SK-N-SH (cell line): ENCODE results near the gene ARL5C. TPM values are rescaled to one million over a fixed set of nuclear protein-coding genes. Genes with fewer than 3 reads are reported as not detected.
A peak's percentile ranks its signal among the peaks of the same experiment; 100 is the strongest.

Experiments
- CTCF ChIA-PET: fragments of 300-600, 350-600 bp; formaldehyde crosslinking; extraction: SDS; loops from one replicate; lab custom pipeline; 2021; lab: Yijun Ruan, JAX
- POLR2A ChIA-PET: fragments of 350-600 bp; sonication (Branson Sonifier 250); formaldehyde crosslinking; extraction: SDS; loops from one replicate; lab custom pipeline; 2020; ENCODE audit warnings: antibody characterized with exemption, inconsistent platforms; lab: Yijun Ruan, JAX
- DNase-seq: peaks from one replicate; pipeline ENCODE4 v3.0.0; 2012
- H2AFZ ChIP-seq: fragments of 200-600 bp; sonication (generic); 2 replicates; pipeline ENCODE4 v1.8.1; 2016; ENCODE audit warnings: antibody characterized with exemption, mild to moderate bottlenecking, low read depth
- H3F3A ChIP-seq: fragments of 200-600 bp; sonication (generic); replicated peaks from 2 replicates; pipeline ENCODE3; 2016; ENCODE audit warnings: antibody characterized with exemption, mild to moderate bottlenecking; ENCODE audit not compliant: insufficient read depth
- H3K27ac ChIP-seq, 2 experiments: fragments of 200-500 bp in 1 of 2; fragments of 200-600 bp in 1 of 2; sonication (Bioruptor generic) in 1 of 2; sonication (generic), shearing (Covaris generic) in 1 of 2; 2 replicates each; pipeline versions ENCODE4 v1.5.1 to v1.6.1; 2014 to 2016; ENCODE audit warnings: low read depth in 2 of 2, inconsistent platforms in 1 of 2, low read length in 1 of 2, mild to moderate bottlenecking in 1 of 2, mixed read lengths in 1 of 2
- H3K27me3 ChIP-seq: fragments of 200-600 bp; sonication (generic), shearing (Covaris generic); 2 replicates; pipeline ENCODE4 v1.6.1; 2016; ENCODE audit warnings: mixed run types; ENCODE audit not compliant: insufficient read depth
- H3K36me3 ChIP-seq, 2 experiments: fragments of 200-500 bp in 1 of 2; fragments of 200-600 bp in 1 of 2; sonication (Bioruptor generic) in 1 of 2; sonication (generic) in 1 of 2; replicated peaks in 1 of 2; 2 replicates each; pipeline versions ENCODE3 to v1.5.1; 2014 to 2016; ENCODE audit warnings: low read length in 1 of 2, mild to moderate bottlenecking in 1 of 2; ENCODE audit not compliant: insufficient read depth in 2 of 2, control insufficient read depth in 1 of 2
- H3K4me1 ChIP-seq, 2 experiments: fragments of 200-500 bp in 1 of 2; fragments of 200-600 bp in 1 of 2; sonication (Bioruptor generic) in 1 of 2; sonication (generic), shearing (Covaris generic) in 1 of 2; 2 replicates each; pipeline versions ENCODE4 v1.5.1 to v1.6.1; 2014 to 2016; ENCODE audit warnings: low read depth in 1 of 2, low read length in 1 of 2, mixed run types in 1 of 2; ENCODE audit not compliant: insufficient read depth in 2 of 2, control insufficient read depth in 1 of 2
- H3K4me2 ChIP-seq: fragments of 200-600 bp; sonication (generic), shearing (Covaris generic); 2 replicates; pipeline ENCODE4 v1.6.1; 2017; ENCODE audit warnings: mixed run types
- H3K4me3 ChIP-seq, 2 experiments: fragments of 200-500 bp in 1 of 2; fragments of 200-600 bp in 1 of 2; sonication (Bioruptor generic) in 1 of 2; sonication (generic), shearing (Covaris generic) in 1 of 2; 2 replicates each; pipeline versions ENCODE4 v1.5.1 to v1.8.1; 2014 to 2016; ENCODE audit warnings: low read depth in 2 of 2, inconsistent platforms in 1 of 2, low read length in 1 of 2, mild to moderate bottlenecking in 1 of 2, mixed read lengths in 1 of 2, moderate library complexity in 1 of 2
- H3K79me2 ChIP-seq: fragments of 200-600 bp; sonication (generic); 2 replicates; pipeline ENCODE4 v1.8.1; 2017; ENCODE audit warnings: mild to moderate bottlenecking; ENCODE audit not compliant: insufficient read depth
- H3K9ac ChIP-seq: fragments of 200-600 bp; sonication (generic); 2 replicates; pipeline ENCODE4 v1.6.1; 2017; ENCODE audit warnings: mixed run types
- H3K9me2 ChIP-seq: fragments of 200-600 bp; sonication (generic); 2 replicates; pipeline ENCODE4 v1.6.1; 2017; ENCODE audit warnings: mixed run types
- H3K9me3 ChIP-seq: fragments of 200-600 bp; sonication (generic); 2 replicates; pipeline ENCODE4 v1.6.1; 2017; ENCODE audit warnings: mixed run types, mild to moderate bottlenecking, moderate library complexity
- H4K20me1 ChIP-seq: fragments of 200-600 bp; sonication (generic); 2 replicates; pipeline ENCODE4 v1.6.1; 2017; ENCODE audit warnings: mild to moderate bottlenecking, mixed run types; ENCODE audit not compliant: insufficient read depth
- CHD2 ChIP-seq: fragments of 150-350 bp; IDR thresholded peaks from 2 replicates; pipeline ENCODE4 v1.6.1; 2018; ENCODE audit warnings: low read length; ENCODE audit not compliant: partially characterized antibody
- EP300 ChIP-seq, 2 experiments: IDR thresholded peaks; 2 replicates each; pipeline versions ENCODE4 v1.4.0 to v1.6.1; 2012; ENCODE audit warnings: borderline replicate concordance in 1 of 2, low read depth in 1 of 2, low read length in 1 of 2
- EZH2phosphoT487 ChIP-seq: fragments of 200-600 bp; sonication (generic); IDR thresholded peaks from 2 replicates; pipeline ENCODE4 v1.6.1; 2017; ENCODE audit warnings: low read depth, mixed run types, mild to moderate bottlenecking, antibody characterized with exemption, moderate library complexity, borderline replicate concordance
- MXI1 ChIP-seq: IDR thresholded peaks from 2 replicates; pipeline ENCODE4 v1.6.1; 2012; ENCODE audit warnings: mild to moderate bottlenecking, low read depth, low read length, improper control_type of control experiment
- WGBS: methylation state at CpG from one replicate; pipeline ENCODE4 v1.1.6; 2017; ENCODE audit warnings: low lambda C conversion rate; 5-methylcytosine and 5-hydroxymethylcytosine counted together
- polyA plus RNA-seq, 3 experiments: library from polyadenylated mRNA; depleted of rRNA; stranded (reverse); fragments of >200 nt; gene quantifications; 2 replicates each; pipeline ENCODE4 v1.2.3, GENCODE V29; 2012
- TF ChIP-seq, protein P1 (sequence below): fragments of 150-350 bp; IDR thresholded peaks from 2 replicates; pipeline ENCODE4 v1.6.1; 2017; ENCODE audit warnings: antibody characterized with exemption, low read length, low read depth, borderline replicate concordance
- TF ChIP-seq, protein P2 (sequence below): IDR thresholded peaks from 2 replicates; pipeline ENCODE4 v1.4.0; 2012; ENCODE audit warnings: low read depth
- TF ChIP-seq, protein P3 (sequence below): IDR thresholded peaks from 2 replicates; pipeline ENCODE4 v1.4.0; 2012; ENCODE audit warnings: low read depth, borderline replicate concordance

ARL5C gene, protein sequence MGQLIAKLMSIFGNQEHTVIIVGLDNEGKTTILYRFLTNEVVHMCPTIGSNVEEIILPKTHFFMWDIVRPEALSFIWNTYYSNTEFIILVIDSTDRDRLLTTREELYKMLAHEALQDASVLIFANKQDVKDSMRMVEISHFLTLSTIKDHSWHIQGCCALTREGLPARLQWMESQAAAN
- not detected in 2 replicates for polyA plus RNA-seq (2012; rRNA removed)
- not detected in 2 replicates for polyA plus RNA-seq (2012; cell fraction: cytosol; rRNA removed)
- 0.05 TPM in 1 of 2 replicates, not detected in the other for polyA plus RNA-seq (2012; cell fraction: nucleus; rRNA removed)

DNA sequence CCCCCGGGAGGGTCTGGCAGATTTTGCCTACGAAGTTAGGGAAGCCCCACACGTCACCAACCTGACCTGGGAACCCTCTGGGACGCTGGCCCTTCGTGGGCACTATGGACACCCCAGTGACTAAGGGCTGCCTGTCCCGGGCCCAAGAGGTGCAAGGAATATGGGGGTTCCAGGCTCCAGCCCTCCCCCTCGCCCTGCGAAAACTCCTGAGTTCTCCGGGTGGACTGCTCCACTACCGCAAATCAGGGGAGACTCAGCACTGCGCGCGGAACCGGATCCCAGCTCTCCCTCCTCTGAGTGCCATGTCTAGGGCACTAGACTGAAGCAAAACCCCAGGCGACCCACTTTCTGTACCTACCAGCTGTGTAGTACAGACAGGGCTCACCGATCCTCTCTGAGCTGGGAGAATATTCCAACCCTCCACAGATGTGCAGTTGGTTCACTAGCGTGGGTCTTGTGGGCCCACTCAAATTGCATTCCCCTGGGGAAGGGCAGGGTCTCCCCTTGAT is at the start of gene ARL5C:
Gene ARL5C (minus strand): TSS at position 321 of the 509 bp plus-strand sequence. CDS start 401 bp downstream, outside the sequence.
- peaks cover 5% of the 10 kb centered on the region for H3F3A ChIP-seq
- ChIA-PET CTCF (interaction anchor here (0.9 to 5.7 kb wide), 9 partner anchors 9 to 188 kb away, joined by 3 to 108 read pairs (median 4); no protein-coding TSS in a partner anchor), POLR2A (interaction anchor here (1.1 to 1.9 kb wide), 4 partner anchors 9 to 108 kb away, joined by 3 to 6 read pairs (median 4); partner anchors contain the start of gene RPL19)
- H3K27ac ChIP-seq = no peak within 1 kb of the TSS
- no peaks in the 10 kb centered on the region for H4K20me1 ChIP-seq
- TF ChIP-seq EP300 (IDR thresholded peaks at IDR 0.05; ENCODE audit: borderline replicate concordance in 1 of 2, low read depth in 1 of 2, low read length in 1 of 2) (no peak), CHD2 (no peak), EZH2phosphoT487 (no peak), MXI1 (no peak)
- TF ChIP-seq, protein P1, sequence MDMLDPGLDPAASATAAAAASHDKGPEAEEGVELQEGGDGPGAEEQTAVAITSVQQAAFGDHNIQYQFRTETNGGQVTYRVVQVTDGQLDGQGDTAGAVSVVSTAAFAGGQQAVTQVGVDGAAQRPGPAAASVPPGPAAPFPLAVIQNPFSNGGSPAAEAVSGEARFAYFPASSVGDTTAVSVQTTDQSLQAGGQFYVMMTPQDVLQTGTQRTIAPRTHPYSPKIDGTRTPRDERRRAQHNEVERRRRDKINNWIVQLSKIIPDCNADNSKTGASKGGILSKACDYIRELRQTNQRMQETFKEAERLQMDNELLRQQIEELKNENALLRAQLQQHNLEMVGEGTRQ = no peak
- DNase-seq = no peak
- H3K4me3 ChIP-seq = peak within 1 kb of the TSS; percentile 50 to 62
- 0 out of 2 replicates have a peak within 1 kb of the TSS, but pooled peaks have one; percentile 23 for H3K9ac ChIP-seq
- H3K4me1 ChIP-seq = peaks cover 0 to 3% of the 10 kb centered on the region in 2 experiments; a peak in 2 of 4 replicates
- H3K79me2 ChIP-seq = no peaks in the 10 kb centered on the region
- peak within 1 kb of the TSS; percentile 95; the same call in 1 of the 2 replicates for H2AFZ ChIP-seq
- H3K4me2 ChIP-seq = peak within 1 kb of the TSS; percentile 75
- 88% methylated on average over 12 of the region's 17 CpGs for WGBS
- H3K9me2 ChIP-seq = no peaks in the 10 kb centered on the region
- H3K27me3 ChIP-seq = no peaks in the 10 kb centered on the region
- no peaks in the 10 kb centered on the region for H3K9me3 ChIP-seq
- H3K36me3 ChIP-seq = no peaks in the 10 kb centered on the region

DNA sequence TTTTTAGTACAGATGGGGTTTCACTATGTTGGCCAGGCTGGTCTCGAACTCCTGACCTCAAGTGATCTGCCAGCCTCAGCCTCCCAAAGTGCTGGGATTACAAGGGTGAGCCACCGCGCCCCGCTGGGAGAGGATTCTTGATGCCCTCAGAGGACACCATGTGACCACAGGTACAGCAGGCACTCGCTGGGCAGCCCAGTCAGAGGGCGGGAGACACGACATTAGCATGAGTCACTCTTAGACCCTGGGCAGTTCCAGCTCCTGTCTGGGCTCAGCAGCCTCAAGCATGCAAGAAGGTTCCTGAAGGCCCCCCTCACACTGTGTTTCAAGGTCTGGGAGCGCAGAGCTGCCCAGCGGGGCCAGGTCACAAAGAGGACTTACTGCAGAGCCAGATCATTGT is 47.9 kb upstream of the ARL5C start:
- no peak overlapping the region for H3K27ac ChIP-seq
- peaks cover 7 to 9% of the 10 kb centered on the region in 2 experiments; a peak in 2 of 4 replicates for H3K4me1 ChIP-seq
- TF ChIP-seq, protein P2, sequence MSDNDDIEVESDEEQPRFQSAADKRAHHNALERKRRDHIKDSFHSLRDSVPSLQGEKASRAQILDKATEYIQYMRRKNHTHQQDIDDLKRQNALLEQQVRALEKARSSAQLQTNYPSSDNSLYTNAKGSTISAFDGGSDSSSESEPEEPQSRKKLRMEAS = no peak
- TF ChIP-seq, protein P3, sequence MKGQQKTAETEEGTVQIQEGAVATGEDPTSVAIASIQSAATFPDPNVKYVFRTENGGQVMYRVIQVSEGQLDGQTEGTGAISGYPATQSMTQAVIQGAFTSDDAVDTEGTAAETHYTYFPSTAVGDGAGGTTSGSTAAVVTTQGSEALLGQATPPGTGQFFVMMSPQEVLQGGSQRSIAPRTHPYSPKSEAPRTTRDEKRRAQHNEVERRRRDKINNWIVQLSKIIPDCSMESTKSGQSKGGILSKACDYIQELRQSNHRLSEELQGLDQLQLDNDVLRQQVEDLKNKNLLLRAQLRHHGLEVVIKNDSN = peak; percentile 59; the same call in 1 of the 2 replicates
- TF ChIP-seq, all 33 proteins: peak for 1
- Histone ChIP-seq H3K27me3 (no peaks in the 10 kb centered on the region), H4K20me1 (no peaks in the 10 kb centered on the region), H3K9me3 (no peaks in the 10 kb centered on the region), H3K4me3 (no peak overlapping the region), H3K79me2 (no peaks in the 10 kb centered on the region), H3K36me3 (no peaks in the 10 kb centered on the region), H3K4me2 (no peak overlapping the region), H2AFZ (no peak overlapping the region), H3K9ac (no peak overlapping the region), H3F3A (no peaks in the 10 kb centered on the region), H3K9me2 (no peaks in the 10 kb centered on the region)
- DNase-seq = no peak
- POLR2A ChIA-PET = no interaction called here
- CTCF ChIA-PET = interaction anchor here (0.9 to 29.0 kb wide), 3 partner anchors 12 to 334 kb away, joined by 3 to 781 read pairs (median 3); partner anchors contain the start of gene STAC2
- WGBS = 58% methylated on average over 2 of the region's 9 CpGs
